Umbilical cord (tissue), 2 donors: ENCODE measurements around the gene GPR180. TPM values are rescaled to one million over a fixed set of nuclear protein-coding genes. Genes with fewer than 3 reads are reported as not detected.

Experiments used
- DNase-seq: peaks from one replicate; pipeline ENCODE4 v3.0.0-alpha.2; 2015; ENCODE audit warnings: low spot score
- total RNA-seq: library from RNA; depleted of rRNA; stranded (reverse); fragments of >200 nt; gene quantifications from one replicate; pipeline ENCODE4 v1.2.3, GENCODE V29; 2014; ENCODE audit warnings: low replicate concordance; ENCODE audit not compliant: insufficient read depth

Gene GPR180
- total RNA-seq, 1 donor from 2014 or later = 13.2 TPM

DNA sequence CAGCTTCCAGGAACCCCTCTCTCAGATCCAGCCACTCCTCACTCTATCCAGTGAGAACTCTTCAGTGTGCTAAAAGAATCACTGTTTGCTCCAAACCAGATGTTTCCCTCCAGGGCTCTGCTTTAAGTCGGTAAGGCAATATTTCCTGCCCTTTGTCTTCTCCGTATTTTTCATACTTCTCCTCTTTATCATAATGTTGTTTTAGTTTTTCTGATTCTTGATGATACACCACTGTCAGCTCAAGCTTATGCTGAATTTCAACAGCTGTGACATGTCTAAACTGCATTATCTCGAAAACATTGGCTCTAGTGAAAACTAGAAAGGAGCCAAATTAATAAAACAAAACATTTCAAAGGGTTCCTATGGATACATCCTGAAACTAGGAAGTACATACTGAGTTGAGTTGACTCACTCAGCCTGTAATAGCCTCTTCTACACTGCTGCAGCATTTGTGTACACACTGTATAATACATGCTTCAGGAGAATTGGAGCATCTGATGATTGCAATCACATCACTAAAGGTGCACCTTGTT lies 39.8 kb downstream of the GPR180 start:
- peak; percentile 81 for DNase-seq

- DNase-seq = no peak
Observed at GRCh38 chr13:94646904-94647303, 45.2 kb downstream of the GPR180 start.

DNA sequence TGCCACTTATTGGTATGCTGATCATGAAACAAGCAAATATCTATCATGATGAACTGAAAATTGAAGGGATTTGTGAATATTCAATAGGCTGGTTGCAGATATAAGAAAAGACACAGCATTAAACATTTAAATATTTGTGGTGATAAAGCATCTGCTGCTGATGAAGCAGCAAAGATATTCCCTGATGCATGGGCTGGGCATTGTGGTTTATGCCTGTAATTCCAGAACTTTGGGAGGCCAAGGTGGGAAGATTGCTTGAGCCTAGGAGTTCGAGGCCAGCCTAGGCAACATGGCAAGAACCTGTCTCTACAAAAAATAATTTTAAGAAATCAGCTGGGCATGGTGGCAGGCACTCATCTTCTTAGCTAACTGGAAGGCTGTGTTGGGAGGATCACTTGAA lies 54.5 kb downstream of the GPR180 start:
- no peak for DNase-seq

GRCh38 chr13:94656766-94657165 lies 55.1 kb downstream of the GPR180 start:
- no peak for DNase-seq

- DNase-seq = no peak
Observed at GRCh38 chr13:94657167-94657566, 55.5 kb downstream of the GPR180 start.

DNA sequence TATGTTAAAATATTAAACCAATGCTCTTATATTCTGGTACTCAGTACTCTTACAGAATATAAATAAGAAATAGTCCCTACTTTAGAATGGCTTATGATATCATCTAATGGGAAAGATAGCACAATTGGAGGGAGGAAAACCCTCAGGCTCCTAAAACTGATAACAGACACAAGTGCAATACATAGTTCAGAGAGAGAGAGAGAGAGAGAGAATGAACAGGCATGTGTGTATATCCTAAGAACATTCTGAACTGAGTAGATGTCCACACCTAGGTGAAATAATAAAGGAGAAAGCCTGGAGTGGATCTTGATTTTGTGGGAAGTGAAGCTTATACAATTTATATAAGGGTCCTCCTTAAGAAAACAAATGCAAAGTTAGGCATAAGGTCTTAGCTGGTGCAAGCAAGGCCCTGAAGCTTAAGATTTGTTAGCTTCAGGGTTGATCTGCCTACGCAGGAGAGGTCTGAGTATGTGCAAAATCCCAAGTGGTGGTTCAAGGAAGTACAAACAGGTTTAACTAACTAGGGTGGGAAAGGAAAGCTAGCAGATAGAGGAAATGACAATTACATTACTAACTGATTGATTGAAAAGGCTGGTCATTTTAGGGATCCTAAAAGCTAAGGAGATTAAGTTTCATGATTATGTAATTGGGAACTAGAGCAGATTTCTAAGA lies 57.4 kb downstream of the GPR180 start:
- no peak for DNase-seq

GRCh38 chr13:94659598-94659946 lies 57.9 kb downstream of the GPR180 start:
- DNase-seq = no peak

- DNase-seq = peak; percentile 11
Observed at GRCh38 chr13:94660695-94661326, 59.2 kb downstream of the GPR180 start.

GRCh38 chr13:94661406-94661805 lies 59.7 kb downstream of the GPR180 start:
- DNase-seq = no peak

DNA sequence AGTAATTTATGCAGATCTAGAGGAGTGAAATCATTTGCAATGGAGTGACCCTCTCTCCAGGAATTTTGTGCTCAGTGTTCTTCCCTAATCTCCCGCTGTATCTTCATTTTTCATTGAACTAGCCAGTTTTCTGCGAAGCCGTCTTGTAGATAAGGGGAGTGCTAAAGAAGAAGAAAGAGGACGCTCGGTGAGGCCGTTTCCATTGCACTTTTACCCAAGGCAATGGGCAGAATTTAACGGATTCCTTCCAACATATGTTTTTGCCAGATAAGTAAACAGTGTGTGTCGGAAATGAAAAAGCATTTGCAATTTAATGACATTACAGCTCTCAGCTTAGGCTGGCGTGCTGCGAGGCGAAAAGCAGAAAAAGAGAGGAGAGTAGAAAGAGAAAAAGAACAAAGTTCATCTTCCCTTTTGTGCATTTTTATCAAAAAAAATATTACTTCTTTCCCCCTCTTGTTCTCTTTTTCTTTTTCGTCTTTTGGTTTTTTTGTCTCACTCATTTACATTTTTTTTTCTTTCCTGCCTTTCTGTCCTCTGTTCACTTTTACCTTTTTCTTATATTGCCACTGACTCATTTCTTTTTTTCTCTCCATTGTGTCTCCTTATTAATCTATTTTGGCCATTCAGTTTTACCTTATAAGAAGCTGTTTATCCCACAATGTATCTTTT lies 60.8 kb downstream of the GPR180 start:
- peak; percentile 16 for DNase-seq

GRCh38 chr13:94664889-94665288 lies 63.2 kb downstream of the GPR180 start:
- DNase-seq = no peak

- no peak for DNase-seq
Observed at GRCh38 chr13:94666065-94666464, 64.4 kb downstream of the GPR180 start.

DNA sequence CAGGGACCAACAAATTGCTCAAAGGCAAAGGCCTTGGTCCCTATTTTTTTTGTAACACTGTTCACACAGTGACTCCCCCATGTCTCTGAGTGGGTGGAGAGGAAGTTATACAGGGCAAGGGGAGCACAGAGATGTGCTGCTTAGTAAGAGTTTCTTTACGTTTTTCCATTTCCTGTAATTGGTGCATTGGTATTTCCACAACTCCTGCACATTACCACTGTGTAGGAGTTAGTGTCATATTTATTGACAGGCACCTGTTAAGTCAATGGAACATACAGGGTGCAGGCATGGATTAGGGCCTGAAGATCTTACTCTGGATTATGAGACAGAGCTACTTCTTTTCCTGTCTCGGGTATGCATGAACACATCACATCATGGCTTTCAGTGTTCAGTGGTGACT lies 65.5 kb downstream of the GPR180 start:
- no peak for DNase-seq

DNA sequence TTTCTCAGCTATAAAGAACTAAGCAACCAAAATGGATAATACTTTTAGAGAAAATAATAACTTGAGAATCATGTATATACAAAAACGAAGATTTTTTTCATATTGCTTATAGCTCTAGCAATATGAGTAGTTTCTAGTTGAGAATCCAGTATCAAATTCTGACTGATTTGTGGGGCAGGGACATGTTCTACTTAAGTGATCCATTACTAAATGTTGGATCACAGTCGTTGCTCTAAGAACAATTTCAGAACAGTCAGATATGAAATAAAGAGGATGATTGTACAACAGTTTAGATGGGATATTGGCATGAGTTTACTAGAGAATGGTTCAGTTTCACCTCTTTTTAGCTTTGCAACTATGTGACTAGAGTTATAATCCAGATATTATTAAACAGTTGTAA lies 70.7 kb downstream of the GPR180 start:
- no peak for DNase-seq

DNA sequence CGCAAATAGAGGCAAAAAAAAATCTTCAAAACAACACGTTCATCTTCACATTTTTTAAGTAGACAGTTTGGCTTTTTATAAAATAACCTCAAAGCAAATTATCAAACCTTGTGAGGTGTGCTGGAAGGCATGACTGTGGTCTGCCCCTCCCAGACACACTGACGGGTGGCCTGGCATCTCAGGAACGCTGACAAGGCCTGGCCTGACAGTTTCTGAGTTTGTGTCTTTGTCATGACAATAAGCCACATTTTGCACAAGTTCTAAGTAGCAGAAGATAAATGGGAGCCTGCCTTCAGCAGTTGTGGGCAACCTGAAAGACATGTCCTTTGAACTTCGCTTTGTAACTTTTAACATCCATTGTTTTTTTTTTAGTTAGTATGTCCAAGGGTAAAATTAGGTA lies 72.2 kb downstream of the GPR180 start:
- DNase-seq = peak; percentile 4

DNA sequence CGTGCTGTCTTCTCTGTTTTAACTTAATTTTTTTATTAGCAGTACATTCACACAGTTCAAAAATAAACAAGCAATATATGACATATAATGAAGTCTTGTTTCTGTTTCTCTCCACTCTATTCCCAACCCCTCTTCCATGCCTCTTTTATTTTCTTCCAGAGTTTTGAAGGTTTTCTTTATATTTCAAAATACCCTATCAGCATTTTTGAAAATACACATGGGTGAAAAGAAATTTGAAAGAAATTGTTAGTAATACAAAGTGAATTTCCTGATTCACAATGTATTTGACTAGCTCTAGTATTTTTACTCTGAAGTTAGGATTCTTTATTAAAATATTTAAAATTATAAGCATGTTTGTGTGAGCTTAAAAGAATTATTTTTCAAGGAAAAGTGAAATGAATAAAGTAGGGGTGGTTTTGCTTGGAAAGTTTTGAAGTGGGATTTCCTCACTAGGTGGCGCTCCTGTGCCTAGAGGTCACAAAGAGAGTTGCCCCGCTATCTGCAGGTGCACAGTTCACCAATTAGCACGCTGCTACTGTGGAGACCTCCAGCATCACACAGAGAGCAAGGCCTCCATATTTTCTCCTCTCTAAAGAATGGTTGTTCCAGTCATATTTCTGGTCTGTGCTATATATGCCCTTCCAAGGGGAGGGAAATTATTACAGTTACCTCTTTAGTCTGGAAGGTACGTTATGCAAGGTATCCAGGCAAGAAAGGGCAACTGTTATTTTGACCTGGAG lies 73.1 kb downstream of the GPR180 start:
- peak; percentile 13 for DNase-seq

GRCh38 chr13:94677799-94678198 lies 76.1 kb downstream of the GPR180 start:
- DNase-seq = no peak

DNA sequence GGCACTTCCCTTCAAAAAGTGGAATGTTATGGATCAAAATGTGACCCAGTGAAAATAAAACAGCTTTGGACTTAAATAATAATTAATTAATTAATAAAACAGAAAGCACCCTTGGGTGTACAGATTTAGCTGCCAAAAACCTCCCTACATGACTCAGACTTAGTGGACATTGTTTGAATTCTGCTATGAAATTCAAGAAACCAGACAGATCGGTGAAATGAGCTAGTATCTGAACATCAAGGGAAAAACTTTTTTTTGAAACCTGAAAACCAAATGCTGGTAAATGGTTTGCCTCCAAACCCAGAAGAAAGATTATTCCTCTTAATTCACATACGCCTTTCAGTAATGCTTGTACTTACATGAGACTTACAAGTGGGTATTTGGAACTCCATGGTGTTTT lies 77.2 kb downstream of the GPR180 start:
- no peak for DNase-seq

GRCh38 chr13:94679614-94680013 lies 78.0 kb downstream of the GPR180 start:
- no peak for DNase-seq

DNA sequence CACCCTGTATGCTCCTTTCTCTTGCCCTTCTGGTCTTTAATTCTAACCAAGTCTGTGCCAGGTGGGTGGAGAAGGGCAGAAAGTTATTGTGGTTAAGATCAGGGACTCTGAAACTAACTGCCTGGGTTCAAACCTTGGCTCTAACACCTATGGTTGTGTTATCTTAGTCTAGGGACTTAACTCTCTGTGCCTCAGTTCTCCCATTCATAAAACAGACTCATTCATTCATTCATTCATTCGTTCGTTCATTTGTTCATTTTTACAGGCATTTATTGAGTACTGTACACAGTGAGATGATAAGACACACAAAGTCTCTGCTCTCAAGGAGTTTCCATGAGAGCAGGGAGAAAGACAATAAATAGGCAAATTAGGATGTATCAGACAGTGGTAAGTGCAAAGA lies 80.6 kb downstream of the GPR180 start:
- DNase-seq = no peak

DNA sequence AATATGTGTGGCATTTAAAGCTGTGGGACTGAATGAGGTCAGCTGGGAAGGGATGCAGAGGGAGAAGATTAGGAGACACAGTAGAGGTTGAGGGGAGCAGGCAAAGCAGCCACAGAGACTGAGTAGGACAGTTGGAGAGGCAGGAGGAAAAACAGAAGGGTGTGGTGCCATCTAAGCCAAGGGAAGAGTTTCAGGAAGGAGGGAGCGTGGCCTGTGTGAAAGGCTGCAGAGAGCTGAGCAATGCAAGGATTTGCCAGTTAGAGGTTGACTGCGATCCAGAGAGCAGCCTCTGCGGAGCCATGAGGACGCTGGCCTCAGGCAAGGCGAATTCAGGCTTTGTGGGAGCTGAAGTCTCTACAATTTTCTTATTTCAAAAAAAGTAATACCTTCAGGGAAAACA lies 81.8 kb downstream of the GPR180 start:
- peak; percentile 63 for DNase-seq
